Stimulated activated CD4-positive, alpha-beta T cell treated with anti-CD3 and anti-CD28 coated beads, Interleukin-12 subunit alpha, Interleukin-12 subunit beta, amount 100 ng/mL, for 24 hours (primary cell): ENCODE data around the gene PPP1R3D.
"Not testable (repeated sequence)": the region's sequence is repeated elsewhere in the genome, so short reads cannot be mapped to it uniquely, and the experiment has no call there.

Source experiments
- DNase-seq, 2 experiments: peaks; one replicate each; pipeline ENCODE4 v3.0.0-alpha.2; 2020; ENCODE audit warnings: low read depth in 2 of 2

PPP1R3D gene

DNA sequence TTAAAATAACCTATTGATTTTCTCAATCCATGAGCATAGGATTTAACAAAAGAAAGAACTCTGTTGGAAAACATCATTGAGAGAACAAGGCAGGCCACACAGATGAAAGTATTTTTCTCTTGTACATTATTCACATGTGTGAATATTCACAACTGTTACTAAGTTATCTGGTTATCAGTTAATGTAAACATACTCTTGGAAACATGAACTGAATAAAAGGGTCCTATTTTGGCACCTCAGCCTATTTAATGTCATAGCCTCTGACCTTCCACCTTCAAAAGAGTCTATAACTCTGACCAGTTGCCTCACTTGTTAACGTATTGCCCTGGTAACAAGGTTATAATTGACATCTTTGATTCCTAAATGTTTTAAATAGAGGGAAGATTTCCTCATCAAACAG, 14.7 kb downstream of the PPP1R3D start:
- no peak for DNase-seq

DNA sequence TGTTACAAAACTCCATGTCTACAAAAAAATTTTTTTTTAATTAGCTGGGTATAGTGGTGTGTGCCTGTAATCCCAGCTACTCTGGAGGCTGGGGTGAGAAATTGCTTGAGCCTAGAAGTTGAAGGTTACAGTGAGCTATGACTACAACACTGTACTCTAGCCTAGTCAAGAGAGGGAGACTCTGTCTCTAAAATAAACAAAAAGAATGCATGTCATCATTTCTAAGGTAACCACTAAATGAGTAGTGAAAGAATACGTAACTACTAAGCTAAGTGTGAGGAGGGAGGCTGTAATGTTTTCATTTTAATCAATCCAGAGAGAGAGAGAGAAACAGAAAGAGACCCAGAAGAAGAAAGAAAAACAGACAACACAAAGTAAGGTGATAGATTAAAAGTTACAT, 16.6 kb downstream of the PPP1R3D start:
- no peak for DNase-seq

DNA sequence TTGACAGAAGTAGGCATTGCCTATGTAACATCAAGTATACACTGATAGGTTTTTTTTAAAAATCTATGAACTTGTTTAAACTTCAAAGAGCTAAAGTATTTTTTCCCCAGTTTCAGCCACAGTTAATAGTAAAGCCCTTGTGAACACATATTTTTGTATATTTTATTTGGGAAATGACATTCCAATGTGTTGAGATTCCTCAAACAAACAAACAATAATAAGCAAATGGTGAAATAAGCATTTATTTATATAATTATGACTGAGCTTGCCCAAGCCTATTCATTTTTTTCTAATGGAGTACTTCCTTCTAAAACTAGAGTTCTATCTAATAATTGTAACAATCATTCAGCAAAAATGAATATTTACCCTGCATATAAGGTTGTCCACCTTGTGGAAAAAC, 19.2 kb downstream of the PPP1R3D start:
- no peak for DNase-seq

DNA sequence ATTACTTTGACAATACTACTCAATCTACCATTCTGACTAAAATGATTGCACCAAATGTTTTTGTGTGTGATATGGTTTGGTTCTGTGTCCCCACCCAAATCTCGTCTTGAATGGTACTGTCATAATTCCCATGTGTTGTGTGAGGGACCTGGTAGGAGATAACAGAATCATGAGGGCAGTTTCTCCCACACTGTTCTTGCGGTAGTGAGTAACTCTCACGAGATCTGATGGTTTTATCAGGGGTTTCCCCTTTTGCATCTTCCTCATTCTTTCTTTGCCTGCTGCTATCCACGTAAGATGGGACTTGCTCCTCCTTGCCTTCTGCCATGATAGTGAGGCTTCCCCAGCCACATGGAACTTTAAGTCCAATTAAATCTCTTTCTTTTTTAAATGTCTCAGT, 27.5 kb downstream of the PPP1R3D start:
- no peak for DNase-seq

DNA sequence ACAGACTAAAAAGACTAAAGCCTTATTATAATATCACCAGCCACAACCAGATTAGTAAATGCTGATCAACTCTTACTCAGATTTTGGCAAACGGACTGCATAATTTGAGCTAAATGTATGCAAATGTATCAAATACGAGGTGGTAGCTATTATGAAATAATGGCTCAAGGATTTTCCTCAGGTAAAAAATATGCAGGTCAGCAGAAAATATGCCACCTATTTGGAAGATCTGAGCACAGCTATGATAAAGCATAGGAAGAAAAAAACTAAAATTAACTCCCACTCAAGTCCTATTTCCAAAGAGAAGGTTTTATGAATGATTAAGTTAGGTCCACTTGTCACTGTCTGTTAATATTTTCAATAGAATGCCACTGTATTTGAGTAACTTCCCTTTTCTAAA, 29.1 kb downstream of the PPP1R3D start:
- DNase-seq: no peak

DNA sequence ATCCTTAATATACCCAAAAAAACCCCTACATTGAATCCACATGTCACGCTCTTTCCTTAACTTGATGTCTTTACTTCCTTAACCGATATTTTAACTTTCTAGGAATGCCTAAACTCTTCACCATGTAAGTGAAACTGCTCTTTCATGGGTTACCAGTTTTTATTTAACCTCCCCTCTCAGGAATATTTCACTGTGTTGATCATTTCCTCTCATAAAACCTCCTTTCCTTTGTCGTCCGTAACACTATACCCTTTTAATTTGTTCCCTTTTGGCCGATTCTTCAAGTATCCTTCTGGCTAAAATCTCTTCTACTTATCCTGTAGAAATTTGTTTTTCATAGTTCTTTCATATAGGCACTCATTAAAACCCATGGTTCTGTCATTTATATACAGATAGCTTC, 31.2 kb downstream of the PPP1R3D start:
- DNase-seq: no peak

DNA sequence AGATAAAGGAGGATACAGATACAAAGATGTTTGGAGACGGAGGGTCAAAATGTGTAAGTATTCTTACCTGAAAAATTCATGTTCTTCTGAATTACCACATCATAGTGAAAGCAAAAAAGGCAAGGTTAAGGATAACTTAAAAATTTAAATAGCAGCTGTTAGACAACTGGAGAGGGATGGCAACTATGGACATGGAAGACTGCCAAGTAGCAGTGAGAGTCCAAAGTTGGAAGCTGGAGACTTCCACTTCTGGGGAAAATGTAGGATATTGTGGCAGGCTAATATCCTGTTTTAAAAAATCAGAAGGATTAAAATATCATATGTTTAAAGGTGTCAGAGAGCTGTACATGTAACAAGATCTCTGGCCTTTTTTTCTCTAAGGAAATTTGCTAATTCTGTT, 36.5 kb downstream of the PPP1R3D start:
- DNase-seq: no peak

DNA sequence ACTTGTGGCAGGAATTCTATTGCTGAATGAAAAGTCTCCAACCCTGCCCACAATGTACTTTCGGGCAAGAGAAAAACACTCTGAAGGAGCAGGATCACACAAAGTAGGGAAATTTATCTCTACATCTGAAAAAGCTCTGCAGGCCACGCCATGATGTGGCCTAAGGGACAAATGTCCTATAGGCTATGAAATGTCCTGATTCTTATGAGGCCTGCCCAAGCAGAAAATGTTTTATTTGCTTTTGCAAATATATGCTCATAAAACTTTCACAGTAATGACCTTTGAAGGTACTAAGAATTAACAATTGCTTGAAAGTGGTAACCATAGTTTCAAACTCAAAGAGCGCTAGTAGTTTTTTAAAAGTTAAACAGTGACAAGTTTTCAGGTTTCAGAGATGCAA, 37.6 kb downstream of the PPP1R3D start:
- DNase-seq: no peak

DNA sequence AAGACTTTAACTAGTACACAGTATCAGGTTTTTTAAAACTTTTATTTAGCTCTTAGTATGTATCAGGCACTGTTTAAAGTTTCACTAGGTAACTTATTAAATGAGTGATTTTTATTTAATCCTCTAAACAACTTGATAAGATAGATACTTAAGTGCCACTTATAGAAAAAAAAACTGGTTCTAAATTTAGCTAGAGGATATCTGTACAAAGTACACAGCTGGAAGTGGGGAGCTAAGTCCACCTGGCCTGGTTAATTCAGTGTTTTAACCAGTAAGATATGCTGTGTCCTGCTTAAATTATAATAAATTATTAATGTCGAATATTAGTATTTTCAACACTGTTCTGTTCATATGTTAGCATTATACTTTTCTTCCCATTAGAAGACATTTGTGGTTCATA, 44.2 kb downstream of the PPP1R3D start:
- no peak for DNase-seq

DNA sequence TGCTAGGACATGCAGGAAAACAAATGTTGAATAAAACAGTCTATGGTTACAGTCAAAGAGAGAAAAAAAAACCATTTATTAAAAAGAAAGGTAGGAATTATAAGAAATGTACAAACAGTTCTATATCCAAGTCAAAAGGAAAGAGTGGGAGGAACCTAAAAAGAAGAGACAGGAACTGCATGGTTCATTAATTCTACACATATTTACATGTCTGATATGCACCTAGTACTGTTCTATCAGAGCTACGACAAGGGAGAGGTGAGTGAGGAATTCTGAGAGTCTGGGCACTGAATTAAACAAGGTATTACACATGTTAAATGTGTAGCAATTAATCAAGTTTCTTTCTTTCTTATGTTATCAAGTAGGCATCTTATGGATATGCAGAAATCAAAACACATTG, 48.5 kb downstream of the PPP1R3D start:
- DNase-seq: no peak

DNA sequence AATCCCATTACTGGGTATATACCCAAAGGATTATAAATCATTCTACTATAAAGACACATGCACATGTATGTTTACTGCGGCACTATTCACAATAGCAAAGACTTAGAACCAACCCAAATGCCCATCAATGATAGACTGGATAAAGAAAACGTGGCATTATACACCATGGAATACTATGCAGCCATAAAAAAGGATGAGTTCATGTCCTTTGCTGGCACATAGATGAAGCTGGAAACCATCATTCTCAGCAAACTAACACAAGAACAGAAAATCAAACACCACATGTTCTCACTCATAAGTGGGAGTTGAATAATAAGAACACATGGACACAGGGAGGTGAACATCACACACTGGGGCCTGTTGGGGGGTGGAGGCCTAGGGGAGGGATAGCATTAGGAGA, 50.1 kb downstream of the PPP1R3D start:
- not testable (repeated sequence) for DNase-seq

DNA sequence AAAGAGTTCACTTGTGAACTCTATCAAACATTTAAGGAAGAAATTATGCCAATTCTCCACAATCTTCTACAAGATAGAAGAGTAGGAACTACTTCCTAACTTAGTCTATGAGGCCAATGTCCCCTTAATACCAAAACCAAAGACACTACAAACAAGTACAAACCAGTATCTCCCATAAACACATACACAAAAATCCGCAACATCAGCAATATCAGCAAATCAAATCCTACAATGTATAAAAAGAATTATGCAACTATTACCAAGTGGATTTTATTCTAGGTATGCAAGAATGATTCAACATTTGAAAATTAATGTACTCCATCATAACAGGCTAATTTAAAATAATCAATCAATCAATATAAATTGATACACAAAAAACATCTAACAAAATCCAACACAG, 52.1 kb downstream of the PPP1R3D start:
- DNase-seq: no peak
